Measurements from ENCODE around the gene COL15A1.

The COL15A1 gene

DNA sequence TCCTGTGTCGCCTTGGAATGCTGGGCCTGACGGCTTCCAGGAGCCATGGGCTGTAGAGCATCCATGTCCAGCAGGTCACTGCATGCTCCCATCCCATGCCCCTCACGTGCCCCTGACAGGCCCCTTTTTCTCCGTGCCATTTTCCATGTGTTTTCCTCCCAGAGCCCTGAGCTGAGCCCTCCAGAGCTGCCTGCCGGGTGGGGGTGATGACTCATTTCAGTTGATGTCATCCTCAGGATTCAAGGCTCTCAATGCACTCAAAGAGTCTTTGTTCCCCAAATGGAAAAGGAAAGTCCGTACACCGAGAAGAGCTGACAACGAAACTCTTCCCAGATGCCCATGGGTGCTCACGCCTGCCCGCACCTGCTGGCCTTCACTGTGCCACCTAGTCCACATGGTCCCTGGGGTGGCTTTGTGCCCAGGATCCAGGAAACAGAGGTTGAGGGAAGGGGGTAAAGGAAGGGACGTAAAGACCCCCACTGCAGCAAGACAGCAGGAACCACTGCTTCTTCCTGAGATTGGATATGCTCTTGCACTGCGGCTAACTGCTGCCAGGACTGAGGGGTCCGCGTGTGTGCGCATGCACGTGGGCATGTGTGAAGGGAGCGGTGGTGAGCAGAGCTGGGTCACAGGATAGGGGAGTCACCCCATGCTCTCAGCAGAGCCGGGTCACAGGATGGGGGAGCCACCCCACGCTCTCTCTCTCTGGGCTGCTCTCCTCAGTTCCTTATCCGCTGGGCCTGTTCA, 27.6 kb downstream of the COL15A1 start:
- DNase-seq (ENCODE audit: low read depth, low spot score) = peak; percentile 84

DNA sequence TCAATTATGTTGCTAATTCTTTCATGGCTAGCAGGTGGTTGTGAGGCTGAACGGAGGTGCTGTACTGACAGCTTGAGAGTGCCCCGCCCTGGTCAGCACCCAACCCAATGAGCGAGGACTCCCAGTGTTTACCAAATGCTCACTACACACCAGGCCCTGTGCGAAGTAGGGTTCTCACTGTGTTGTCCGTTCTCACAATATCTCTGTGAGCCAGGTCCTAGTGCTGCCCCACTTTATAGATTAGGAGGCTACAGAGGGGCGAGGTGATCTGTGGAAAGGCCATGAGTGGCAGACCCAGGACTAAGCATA, 28.2 kb downstream of the COL15A1 start:
- no peak for DNase-seq (ENCODE audit: low read depth, low spot score)

DNA sequence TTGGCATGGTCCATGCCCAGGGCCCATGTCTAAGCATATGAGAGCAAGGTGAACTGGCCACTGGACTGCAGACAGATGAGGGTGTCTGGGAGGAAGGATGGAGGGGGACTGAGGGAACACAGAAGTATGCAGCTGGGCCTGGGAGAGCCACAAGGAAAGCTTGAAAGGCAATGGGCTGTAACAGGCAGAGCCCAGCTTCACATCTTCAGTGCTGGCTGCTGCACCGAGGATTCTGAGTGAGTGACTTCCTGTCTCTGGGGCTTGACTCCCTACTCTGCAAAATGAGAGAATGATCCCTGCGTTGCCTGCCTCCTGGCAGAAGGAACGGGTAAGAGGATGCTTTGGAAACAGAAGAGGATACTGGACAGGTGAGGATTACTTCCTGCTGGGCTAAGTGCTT, 29.0 kb downstream of the COL15A1 start:
- no peak for DNase-seq (ENCODE audit: low read depth, low spot score)

DNA sequence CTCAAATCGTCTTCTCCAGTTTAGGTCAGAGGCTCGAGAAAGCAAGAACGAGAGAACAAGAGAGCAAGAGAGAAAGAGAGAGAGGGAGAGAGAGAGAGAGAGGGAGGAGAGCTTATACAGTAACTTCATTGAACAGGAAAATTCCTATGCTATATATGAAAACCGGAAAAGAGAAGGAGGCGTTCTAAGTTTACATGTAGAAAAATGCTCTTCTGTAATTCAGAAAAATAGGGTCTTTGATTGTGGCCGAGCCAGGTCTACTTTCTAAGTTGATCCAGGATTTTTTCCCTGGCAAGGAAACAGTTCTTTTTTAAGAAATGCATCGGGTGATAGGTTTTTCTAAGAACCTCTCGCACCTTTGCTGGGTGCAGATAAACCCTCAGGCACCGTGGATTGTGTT, 29.5 kb downstream of the COL15A1 start:
- DNase-seq (ENCODE audit: low read depth, low spot score) = no peak

DNA sequence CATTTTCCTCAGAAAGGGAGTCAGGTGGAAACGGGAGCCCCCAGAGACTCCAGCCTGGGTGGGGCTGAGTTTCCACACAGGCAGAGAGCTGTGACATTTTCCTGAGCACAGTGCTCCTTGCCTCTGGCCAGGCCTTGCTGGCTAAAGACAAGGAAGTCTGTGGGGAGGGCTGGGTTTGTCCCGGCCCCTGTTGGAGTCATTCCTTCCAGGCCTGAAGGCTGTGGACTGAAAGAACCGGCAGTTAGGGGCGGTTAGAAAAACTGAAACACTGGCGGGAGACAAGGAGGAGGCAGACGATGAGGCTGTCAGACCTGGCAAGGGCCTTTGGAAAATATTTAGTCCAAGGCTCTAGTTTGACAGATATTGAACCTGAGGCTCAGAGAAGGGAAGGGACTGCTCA, 29.9 kb downstream of the COL15A1 start:
- DNase-seq (ENCODE audit: low read depth, low spot score) = no peak

DNA sequence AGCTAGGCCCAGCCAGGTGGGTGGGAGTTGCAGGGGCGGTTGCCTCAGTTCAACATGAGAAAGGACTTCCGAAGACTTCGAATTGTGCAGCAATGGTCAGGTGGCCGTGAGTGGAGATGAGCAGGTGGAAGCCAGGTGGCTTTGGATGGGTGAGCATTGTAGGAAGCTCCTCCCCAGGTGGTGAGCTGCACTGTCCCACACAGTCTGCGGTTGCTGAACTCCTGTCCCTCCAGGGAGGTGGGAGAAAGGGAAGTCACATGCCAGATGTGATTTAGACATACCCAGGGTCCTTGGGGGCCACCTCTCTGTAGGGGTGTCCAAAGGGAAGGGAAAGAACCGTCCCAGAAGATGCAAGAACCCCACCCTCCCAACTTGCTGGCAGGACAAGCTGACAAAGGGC, 30.4 kb downstream of the COL15A1 start:
- DNase-seq (ENCODE audit: low read depth, low spot score) = no peak

DNA sequence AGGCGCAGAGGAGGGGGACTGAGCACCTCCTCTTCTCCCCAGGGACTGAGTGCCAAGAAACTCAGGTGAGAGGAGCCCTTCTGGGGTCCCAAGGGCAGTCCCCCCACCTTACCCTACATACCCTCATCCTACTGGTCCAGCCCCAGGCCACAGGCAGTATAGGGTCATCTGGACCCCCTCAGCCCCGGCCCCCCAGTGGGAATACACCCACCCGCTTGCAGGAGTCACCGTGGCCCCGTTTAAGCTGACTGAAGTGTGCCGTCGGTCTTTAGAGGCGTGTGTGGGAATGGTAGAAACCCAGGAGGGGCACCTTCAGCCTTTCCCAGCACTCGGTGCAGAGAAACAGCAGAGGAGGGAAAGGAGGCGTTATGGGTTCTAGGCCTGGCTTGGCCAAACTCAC, 30.8 kb downstream of the COL15A1 start:
- DNase-seq (ENCODE audit: low read depth, low spot score) = no peak

DNA sequence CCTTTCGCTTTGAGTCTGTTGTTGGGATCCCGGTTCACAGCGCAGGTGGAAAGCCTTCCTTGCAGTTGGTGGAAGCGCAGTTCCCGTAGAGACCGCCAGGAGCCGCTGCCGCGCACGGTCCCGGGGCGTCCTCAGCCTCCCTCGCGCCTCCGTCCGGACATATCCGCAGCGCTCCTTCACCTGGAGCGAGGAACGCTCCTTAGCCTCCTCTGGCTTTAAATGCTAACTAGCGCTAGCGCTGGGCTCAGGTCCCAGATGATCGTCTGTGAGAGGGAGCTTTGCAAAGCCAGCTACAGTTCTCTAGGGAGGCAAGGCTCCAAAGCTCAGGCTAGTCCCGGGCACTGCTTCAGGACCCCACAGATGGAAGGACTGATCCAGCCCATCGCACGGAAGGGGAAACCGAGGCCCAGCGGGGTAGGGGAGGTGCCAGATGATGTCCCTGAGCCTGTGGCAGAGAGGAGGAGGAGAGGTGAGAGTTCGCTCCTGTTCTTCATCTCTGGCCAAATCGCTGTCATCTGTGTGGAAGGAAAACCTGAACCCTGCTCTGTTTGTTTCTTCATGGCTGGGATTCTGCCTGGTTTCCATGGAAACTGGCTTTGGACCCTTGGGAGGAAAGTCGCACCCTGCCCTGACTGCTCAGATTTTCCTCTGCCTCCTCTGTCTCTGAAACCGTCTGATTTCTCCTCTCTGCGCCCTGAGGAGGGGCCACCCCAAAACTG, 31.4 kb downstream of the COL15A1 start:
- DNase-seq (ENCODE audit: low read depth, low spot score) = peak; percentile 92

DNA sequence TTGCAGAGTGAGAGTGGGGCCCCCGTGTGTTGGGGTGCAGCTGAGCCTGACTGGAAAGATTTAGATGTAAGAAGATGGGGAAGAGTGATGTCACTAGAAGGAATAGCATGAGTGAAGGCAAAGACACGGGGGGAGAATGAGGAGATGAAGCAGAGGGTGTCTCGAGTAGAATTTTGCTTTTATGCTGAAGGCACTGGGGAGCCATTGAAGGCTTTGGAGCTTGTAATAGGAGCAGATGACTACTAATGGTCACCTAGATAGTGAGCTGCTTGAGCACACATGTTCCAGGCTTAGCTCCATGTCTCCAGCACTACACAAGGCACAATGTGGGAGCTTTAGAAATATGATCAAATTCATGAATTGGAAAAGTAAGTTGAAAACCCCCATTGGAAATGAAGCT, 32.1 kb downstream of the COL15A1 start:
- no peak for DNase-seq (ENCODE audit: low read depth, low spot score)

DNA sequence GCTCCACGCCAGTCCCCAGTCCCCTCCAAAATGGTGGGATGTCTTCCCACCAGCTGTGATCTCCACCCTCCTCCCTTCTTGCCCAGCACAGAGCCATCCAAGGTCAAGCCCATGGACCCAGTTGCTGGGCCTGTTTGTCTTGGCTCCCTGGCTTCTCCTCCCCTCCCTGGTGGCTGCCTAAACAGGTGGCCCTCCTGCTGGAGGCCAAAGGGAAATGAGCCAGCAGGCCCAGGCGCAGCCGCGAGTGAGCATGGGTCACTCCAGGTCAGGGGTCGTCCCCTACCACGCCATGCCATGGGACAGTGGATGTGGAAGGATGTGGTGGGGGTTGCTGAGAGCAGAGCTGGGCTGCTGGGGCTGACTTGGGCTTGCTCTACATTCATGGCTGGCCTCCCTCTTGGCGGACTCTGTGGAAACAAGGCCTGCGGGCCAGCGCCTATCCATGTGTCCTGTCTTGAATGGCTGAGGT, 33.6 kb downstream of the COL15A1 start:
- no peak for DNase-seq (ENCODE audit: low read depth, low spot score)

DNA sequence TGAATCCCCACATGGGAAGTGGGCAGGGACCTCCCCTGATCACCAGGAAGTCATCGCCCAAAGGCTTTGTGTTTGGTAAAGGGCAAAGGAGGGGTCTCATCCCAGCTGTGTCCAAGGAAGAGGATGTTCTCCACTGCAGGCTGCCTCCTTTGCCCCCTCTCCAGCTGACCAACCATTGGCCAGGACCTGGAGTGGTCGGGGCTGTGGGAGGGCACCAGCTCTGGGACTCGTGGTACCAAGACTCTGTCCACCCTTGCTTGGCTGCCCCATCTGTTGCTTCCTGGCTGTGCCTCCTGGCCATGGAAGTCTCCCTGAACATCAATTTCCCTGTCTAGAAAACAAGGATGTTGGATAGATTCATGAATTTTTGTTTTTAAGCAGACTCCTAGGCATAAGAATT, 34.1 kb downstream of the COL15A1 start:
- DNase-seq (ENCODE audit: low read depth, low spot score) = no peak

DNA sequence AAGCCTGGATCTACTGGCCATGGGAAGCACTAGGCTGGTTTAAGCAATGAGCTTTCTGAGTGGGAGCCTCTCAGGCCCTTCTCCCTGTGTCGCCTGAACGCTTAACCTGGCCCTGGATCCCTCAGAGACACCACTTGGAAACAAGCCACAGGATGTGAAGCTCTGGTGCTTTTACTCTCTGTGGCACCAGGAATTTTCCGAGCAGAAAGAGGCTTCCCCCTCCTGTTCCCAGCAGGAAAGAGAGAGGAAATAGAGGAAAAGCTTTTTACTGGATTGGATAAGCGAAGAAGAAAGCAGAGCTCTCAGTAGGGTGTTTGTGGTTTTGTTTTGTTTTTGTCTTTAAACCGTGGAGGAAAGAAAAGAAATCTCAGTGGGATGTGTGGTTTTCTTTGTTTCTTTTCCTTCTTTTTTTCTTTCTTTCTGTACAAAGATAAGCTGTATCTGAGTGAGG, 34.5 kb downstream of the COL15A1 start:
- DNase-seq (ENCODE audit: low read depth, low spot score) = peak; percentile 32

DNA sequence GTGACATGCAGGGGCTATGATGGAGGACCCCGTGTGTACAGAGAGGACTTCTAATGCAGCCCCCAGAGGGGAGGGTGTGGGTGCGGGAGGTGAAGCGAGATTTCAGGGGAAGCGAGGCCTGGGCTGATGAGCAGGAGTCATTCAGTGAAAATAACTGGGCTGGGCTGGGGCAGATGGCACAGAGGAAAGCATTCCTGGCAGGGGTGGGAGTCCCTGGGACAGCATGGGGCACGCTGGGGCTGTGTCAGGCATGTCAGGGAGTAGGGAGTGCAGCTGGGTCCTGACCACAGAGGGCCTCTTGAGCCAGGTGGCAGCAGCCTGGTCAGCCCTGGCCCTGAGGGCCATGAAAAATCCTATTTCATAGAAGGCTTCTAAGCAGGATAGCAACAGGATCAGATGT, 36.6 kb downstream of the COL15A1 start:
- DNase-seq (ENCODE audit: low read depth, low spot score) = no peak

DNA sequence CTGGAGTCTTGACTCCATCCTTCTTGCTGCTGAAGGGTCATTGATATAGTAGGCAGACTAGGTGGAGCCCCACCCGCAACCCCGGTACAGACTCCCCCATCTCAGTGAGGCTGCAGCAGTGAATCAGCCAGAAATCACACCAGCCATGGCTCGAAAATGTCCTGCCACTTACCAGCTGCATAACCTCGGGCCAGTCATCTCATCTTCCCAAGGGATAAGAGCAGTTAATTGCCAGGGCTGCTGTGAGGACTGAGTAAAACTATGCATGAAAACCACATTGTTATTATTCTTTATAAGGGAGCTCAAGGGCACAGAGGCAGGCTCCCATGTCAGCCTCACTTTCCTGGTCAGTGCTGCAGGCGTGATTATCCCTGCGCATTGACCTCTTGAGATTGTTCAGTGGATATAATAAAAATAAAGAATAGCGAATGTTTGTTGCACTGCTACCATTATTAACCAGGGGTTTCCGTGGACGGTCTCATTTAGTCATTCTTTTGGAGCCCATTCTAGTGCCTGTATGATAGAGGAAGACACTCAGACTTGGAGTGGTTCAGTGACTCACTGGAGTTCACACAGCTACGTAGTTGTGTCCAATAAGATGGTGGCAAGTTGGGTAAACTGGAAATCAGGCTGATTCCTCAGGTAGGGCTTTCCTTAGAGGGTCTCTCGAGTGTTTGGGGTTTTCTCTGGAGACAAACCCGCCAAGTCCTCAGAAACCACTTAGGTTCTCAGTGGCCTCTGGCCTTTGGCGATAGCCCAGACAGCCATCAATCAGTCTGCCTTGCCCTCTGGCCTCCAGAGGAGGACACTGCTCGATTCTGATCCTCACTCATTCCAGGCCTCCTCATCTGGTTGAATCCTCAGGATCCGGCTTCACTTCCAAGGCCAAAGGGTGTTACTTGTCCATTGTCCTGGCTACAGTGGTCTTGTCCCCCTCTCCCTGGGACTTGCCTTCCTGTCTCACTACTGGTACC, 39.9 kb downstream of the COL15A1 start:
- peak; percentile 77 for DNase-seq (ENCODE audit: low read depth, low spot score)

DNA sequence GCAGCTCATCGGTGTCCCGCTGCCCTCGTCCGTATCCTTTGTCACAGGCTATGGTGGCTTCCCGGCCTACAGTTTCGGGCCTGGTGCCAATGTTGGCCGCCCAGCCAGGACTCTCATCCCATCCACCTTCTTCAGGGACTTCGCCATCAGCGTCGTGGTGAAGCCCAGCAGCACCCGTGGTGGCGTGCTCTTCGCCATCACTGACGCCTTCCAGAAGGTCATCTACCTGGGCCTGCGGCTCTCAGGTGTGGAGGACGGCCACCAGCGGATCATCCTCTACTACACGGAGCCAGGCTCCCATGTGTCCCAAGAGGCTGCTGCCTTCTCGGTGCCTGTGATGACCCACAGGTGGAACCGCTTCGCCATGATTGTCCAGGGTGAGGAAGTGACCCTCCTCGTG, 41.9 kb downstream of the COL15A1 start:
- DNase-seq (ENCODE audit: low read depth, low spot score) = no peak

DNA sequence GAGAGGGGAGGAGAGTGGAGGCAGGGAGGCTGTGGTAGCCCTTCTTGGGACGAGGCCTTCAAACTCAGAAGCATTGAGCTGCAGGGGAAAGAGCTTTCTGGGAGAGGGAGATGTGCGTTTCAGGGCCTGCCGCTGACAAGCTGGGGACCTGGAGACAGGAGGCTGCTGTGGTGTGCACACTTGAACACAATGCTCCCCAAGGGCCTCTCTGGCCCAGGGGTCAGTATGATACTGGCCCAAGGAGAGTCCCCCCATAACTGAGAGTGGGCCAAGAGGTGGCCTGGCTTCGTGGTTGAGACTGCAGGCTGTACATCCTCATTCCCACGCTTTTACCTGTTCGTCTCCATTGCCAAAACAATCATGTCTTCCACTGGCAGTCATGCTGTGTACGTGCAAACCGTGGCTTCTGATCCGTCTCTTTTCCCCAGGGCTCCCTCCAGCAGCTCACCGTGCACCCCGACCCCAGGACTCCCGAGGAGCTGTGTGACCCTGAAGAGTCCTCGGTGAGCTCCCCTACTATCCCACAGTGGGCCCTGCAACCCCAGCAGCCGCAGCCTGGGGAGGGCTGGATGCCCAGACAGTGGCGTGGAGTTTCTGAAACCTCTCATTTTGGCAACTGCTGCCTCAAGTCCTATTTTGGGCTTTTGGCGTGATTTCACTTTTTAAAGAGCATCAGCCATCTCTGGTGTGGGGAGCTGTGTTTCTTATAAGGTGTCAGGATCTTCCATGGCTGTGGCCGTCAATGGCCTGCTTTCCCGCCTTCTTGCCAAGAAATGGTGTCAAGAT, 43.4 kb downstream of the COL15A1 start:
- DNase-seq (ENCODE audit: low read depth, low spot score) = no peak

DNA sequence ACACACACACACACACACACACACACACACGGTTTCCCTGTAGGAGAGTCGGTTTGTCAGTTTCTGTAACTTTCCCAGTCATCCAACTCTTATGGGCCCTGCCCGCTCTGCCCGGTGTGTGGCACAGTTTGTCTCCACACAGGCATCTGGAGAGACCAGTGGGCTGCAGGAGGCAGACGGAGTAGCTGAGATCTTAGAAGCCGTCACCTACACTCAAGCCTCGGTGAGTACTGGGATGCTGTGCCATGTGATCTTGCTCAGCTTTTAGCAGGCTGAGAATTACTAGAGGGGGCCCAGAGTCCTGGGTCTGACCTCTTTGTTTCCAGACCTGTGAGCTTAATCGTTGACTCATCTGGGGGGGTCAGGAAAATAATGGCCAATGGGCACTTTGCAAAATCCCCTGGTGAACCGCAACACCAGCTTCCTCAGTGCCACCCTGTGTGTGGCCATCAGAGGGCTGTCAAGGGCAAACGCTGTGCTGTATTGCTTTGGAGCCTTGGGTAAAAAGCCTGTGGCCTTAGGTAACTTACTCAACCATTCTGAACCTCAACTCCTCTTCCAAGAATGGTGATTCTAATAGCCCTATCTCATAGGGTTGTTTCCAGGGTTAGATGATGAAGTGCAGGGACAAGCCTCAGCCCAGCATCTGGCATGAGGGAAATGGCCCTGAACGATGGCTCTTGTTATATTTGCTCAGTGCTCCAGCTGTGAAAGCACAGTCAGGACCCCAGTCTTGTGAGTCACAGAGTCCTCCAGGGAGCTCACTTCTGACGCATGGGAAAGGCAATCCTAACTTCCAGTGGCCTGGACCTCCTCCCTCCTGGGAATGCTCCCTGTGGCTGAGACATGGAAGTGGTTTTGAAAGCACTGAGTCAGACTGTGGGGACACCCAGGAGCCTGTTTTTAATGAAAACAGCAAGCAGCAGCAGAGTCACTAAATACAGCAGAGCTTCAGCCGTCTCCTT, 45.6 kb downstream of the COL15A1 start:
- DNase-seq (ENCODE audit: low read depth, low spot score) = peak; percentile 97

DNA sequence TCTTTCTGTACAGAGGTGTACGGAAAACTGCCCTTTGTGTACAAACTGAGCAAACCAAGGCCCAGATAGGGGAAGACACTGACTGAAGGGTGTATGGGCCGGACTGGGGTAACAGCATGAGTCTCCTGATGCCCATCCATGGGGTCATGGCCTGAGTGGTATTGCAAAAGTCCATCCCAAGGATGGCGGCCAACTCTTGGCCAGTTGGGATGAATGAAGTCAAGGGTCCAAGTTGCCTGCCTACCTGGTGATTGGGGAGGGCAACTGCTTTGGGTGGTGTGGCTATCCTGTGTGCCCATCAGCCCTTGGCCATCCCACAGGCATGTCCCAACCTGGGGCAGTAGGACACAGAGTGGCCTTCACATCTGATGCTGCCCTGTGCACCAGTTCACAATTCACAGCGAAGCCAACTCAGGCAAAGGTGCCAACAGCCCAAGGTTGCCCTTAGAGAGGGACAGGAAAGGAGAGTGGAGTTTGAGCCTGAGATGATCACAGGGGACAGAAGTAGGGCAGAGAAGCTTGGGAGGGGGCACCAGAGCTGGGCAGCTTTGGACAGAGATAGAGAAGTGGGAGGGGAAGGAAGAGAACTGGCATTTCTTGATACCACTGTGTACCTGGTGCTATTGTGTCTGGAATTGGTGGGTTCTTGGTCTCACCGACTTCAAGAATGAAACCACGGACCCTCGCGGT, 46.6 kb downstream of the COL15A1 start:
- DNase-seq (ENCODE audit: low read depth, low spot score) = no peak

DNA sequence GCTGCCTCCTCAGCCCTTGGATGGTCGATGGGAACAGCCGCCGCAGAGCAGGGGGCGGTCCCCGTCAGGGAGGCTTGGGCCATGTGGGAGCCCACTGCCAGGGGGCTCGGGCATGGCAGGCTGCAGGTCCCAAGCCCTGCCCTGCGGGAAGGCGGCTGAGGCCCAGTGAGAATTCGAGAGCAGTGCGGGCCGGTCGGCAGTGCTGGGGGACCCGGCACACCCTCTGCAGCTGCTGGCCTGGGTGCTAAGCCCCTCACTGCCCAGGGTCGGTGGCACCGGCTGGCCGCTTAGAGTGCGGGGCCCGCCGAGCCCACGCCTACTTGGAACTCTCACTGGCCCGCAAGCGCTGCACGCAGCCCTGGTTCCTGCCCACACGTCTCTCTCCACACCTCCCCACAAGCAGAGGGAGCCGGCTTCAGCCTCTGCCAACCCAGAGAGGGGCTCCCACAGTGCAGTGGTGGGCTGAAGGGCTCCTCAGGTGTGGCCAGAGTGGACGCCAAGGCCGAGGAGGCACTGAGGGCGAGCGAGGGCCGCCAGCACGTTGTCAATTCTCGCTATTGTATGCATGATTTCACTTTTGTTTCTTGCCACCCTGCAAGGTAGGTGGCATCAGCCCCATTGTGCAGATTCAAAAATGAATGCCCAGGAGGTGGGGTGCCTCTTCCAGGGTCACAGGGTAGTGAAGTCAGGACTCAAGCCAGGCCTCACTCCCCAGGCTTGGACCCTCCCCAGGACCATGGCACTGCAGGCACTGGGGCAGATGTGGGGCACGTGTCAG, 48.6 kb downstream of the COL15A1 start:
- DNase-seq (ENCODE audit: low read depth, low spot score) = no peak
